Measurements from ENCODE around the gene RIMKLB.

DNA sequence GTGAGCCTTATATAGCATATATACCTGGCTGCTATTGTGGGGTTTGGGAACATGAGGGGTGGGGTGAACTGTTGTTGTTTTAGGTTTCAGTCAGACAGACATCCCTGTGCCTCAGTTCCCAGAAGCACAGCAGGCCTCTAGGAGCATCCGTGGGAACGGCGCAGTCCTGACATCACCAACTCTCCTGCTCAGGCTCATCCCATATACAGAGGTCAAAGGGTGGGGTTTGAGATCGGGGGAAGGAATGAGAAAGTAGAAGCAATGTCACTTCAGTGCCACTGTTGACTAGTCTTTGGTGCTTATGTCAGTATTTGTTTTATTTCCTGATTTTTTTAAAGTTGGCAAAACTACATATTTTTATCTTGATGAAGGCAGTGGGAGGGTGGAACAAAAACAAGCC is 81.5 kb downstream of the RIMKLB start:
- TF ChIP-seq, protein P1, sequence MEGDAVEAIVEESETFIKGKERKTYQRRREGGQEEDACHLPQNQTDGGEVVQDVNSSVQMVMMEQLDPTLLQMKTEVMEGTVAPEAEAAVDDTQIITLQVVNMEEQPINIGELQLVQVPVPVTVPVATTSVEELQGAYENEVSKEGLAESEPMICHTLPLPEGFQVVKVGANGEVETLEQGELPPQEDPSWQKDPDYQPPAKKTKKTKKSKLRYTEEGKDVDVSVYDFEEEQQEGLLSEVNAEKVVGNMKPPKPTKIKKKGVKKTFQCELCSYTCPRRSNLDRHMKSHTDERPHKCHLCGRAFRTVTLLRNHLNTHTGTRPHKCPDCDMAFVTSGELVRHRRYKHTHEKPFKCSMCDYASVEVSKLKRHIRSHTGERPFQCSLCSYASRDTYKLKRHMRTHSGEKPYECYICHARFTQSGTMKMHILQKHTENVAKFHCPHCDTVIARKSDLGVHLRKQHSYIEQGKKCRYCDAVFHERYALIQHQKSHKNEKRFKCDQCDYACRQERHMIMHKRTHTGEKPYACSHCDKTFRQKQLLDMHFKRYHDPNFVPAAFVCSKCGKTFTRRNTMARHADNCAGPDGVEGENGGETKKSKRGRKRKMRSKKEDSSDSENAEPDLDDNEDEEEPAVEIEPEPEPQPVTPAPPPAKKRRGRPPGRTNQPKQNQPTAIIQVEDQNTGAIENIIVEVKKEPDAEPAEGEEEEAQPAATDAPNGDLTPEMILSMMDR (IDR thresholded peaks at IDR 0.05; ENCODE audit: insufficient read depth, low read length), result no peak
- TF ChIP-seq POLR2AphosphoS5 (IDR thresholded peaks at IDR 0.05; ENCODE audit: low read depth), result no peak
- TF ChIP-seq GABPA (IDR thresholded peaks at IDR 0.05; ENCODE audit: low read depth), result no peak
- TF ChIP-seq, protein P2, sequence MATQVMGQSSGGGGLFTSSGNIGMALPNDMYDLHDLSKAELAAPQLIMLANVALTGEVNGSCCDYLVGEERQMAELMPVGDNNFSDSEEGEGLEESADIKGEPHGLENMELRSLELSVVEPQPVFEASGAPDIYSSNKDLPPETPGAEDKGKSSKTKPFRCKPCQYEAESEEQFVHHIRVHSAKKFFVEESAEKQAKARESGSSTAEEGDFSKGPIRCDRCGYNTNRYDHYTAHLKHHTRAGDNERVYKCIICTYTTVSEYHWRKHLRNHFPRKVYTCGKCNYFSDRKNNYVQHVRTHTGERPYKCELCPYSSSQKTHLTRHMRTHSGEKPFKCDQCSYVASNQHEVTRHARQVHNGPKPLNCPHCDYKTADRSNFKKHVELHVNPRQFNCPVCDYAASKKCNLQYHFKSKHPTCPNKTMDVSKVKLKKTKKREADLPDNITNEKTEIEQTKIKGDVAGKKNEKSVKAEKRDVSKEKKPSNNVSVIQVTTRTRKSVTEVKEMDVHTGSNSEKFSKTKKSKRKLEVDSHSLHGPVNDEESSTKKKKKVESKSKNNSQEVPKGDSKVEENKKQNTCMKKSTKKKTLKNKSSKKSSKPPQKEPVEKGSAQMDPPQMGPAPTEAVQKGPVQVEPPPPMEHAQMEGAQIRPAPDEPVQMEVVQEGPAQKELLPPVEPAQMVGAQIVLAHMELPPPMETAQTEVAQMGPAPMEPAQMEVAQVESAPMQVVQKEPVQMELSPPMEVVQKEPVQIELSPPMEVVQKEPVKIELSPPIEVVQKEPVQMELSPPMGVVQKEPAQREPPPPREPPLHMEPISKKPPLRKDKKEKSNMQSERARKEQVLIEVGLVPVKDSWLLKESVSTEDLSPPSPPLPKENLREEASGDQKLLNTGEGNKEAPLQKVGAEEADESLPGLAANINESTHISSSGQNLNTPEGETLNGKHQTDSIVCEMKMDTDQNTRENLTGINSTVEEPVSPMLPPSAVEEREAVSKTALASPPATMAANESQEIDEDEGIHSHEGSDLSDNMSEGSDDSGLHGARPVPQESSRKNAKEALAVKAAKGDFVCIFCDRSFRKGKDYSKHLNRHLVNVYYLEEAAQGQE (IDR thresholded peaks at IDR 0.05; ENCODE audit: insufficient replicate concordance, low read depth), result no peak

Measured in HL-60 (cell line).